ENCODE data around the gene CNTFR.

GRCh38 chr9:34549407-34549732 is 40.2 kb downstream of the CNTFR start:
- TF ChIP-seq CTCF (IDR thresholded peaks at IDR 0.05; ENCODE audit: insufficient read depth, low read depth, low read length): no peak
- no peak for TF ChIP-seq EZH2 (IDR thresholded peaks at IDR 0.05; ENCODE audit: insufficient read depth, low read length)

All from astrocyte (in vitro differentiated cells and primary cell).